COLO668 (cell line): ENCODE measurements around the gene ZNF407.

ENCODE experiments used
- DNase-seq: peaks from one replicate; lab custom pipeline; 2025; ENCODE audit not compliant: unreplicated experiment; lab: John Stamatoyannopoulos, UW

ZNF407 gene

DNA sequence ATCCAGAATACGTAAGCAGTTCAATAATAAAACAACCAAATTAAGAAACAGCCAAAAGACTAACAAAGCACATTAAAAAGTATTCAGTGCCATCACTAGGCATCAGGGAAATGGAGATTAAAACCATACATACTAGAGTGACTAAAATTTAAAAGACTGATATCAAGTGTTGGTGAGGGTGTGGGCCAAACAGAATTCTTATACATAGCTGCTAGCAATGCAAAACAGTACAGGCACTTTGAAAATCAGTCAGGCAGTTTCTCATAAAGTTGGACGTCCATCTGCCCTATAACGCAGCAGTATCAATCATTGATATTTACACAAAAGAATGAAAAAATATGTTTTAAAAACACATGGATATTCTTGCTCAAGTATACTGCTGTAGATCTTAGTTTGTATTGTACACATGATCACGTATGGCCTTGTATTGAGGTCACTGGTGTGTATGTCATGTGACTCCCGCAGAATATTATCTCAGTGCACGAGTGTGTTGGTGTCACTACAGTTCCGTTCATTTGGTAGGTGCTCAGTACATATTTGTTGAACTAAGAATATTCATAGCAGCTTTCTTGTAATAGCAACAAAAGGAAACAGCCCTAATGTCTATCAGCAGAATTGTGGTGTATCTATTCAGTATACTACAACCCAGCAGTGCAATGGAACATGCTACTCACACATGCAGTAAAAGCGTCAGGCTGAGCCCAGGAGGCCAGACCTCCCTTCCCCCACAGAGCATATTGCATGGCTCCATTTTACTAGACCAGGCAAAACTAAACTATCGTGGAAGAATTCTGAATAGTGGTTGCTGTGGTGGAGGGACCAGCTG, 28.6 kb downstream of the ZNF407 start:
- no peak for DNase-seq

DNA sequence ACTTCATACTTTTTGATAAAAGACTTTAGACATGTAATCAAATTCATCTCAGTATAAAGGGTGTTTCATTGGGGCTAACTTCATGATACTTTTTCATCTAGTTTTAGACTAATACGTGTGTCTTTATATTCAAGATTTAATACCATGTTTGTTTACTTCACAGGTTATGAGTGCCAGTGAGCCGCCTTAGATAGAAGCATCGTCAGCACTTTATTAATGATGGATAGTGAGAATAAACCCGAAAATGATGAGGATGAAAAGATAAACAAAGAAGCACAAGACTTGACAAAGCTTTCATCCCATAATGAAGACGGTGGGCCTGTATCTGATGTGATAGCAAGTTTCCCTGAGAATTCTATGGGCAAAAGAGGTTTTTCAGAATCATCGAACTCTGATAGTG, 33.1 kb downstream of the ZNF407 start:
- DNase-seq = no peak

- no peak for DNase-seq
Measured at GRCh38 chr18:74631212-74631611, 33.5 kb downstream of the ZNF407 start.

- DNase-seq = no peak
Measured at GRCh38 chr18:74631623-74632350, 34.1 kb downstream of the ZNF407 start.

DNA sequence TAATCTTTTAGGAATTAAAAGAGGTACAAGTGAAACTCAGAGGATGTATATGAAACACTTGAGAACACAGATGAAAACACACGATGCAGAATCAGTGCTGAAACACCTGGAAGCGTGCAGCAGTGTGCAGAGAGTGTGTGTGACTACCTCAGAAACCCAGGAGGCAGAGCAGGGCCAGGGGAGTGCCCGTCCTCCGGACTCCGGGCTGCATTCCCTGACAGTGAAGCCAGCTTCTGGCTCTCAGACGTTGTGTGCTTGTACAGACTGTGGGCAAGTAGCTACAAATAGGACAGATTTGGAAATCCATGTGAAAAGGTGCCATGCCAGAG, 34.6 kb downstream of the ZNF407 start:
- DNase-seq = no peak

DNA sequence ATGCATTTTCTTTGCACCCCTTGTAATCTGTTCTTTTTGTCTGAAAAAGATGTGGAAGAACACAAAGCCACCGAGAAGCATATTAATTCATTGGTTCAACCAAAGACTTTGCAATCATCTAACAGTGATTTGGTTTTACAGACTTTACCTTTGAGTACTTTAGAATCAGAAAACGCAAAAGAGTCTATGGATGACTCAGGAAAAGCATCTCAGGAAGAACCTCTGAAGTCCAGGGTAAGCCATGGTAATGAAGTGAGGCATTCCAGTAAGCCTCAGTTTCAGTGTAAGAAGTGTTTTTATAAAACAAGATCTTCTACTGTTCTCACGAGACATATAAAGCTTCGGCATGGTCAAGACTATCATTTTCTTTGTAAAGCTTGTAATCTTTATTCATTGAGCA, 35.2 kb downstream of the ZNF407 start:
- DNase-seq = no peak

DNA sequence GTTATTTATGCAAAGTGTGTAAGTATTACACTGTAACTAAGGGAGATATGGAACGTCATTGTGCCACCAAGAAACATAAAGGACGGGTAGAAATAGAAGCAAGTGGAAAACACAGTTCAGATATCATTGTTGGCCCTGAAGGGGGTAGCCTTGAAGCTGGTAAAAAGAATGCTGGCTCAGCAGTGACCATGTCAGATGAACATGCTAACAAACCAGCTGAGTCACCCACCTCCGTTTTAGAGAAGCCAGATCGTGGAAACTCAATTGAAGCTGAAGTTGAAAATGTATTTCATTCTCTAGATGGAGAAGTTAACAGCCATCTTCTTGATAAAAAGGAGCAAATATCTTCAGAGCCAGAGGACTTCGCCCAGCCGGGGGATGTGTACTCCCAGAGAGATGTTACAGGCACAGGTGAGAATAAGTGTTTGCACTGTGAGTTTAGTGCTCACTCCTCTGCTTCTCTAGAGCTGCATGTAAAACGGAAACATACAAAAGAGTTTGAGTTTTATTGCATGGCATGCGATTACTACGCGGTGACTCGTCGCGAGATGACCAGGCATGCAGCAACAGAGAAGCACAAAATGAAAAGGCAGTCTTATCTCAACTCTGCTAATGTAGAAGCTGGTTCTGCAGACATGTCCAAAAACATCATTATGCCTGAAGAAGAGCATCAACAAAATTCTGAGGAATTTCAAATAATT, 36.1 kb downstream of the ZNF407 start:
- DNase-seq = no peak

GRCh38 chr18:74635224-74635975, 37.7 kb downstream of the ZNF407 start:
- DNase-seq = no peak

DNA sequence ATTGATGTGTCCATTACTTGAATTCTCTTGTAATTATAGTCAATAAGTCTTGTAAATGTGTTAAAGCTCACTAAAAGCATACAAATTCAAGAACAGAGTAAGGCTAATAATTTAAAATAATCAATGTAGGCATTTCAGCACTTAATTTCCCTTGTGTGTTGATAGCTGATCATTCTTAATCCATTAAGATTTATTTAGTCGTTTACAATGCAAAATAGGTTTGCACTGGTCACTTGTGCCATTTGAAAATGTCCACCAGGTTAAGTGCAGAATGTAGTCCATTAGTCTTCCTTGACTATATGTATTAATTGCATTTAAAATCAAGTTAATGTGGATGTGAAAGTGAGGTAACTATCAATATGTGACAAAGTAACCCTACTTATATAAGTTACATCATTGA, 39.4 kb downstream of the ZNF407 start:
- DNase-seq = no peak

DNA sequence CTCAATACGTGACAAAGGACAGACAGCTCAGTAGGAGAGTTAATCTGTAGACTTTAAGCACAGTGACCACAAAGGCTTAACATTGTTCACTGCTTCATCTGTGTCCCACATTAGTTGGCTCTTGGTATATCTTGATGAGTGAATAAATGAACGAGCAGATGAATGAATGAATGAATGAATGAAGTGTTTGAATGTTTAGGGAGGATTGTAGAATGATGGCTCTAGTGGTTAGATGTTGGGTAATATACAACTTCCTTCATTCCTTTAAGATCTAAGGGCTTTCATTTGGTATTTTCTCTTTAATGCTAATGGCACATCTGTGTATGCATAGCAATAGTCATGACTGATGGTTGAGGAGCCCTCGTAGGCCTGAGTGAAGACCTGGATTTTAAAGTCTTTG, 40.5 kb downstream of the ZNF407 start:
- DNase-seq = no peak

DNA sequence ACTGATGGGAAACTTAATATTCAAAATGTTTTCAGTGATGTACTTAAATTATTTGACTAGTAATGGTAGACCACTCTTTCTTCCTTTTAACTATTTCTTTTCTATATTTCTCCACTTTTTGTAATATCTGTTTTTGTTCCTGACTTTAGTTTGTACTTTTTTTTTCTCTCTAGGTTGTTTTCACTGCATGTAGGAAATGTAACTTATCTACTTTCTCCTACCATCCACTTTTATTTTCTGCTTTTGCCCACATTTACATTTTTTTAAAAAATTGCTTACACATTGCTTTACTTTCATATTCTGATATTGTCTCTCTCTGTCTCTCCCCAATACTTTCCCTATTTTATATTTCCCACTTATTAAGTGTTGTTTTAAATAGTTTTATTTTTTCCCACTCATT, 47.0 kb downstream of the ZNF407 start:
- DNase-seq = no peak

DNA sequence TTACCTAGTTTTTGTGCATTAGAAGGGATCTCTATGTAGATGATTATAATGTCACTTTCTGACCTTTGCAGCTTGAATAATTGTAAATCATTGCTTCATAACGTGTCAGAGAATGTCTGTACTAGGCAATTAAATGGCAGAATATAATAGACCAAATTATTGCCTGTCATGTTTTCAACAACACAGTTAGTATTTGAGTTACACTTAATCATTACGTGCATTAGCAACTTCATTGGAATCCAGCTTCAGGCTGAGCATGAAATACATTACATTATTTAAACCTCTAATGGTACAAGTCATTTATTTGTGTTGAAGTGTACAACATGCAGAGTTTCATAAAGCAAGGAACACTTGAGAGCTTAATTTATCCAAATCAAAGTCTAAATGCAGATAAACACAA, 48.0 kb downstream of the ZNF407 start:
- DNase-seq = no peak

- no peak for DNase-seq
Measured at GRCh38 chr18:74651327-74652128, 53.9 kb downstream of the ZNF407 start.

- DNase-seq = no peak
Measured at GRCh38 chr18:74652392-74652988, 54.8 kb downstream of the ZNF407 start.

GRCh38 chr18:74654638-74655037, 57.0 kb downstream of the ZNF407 start:
- no peak for DNase-seq

DNA sequence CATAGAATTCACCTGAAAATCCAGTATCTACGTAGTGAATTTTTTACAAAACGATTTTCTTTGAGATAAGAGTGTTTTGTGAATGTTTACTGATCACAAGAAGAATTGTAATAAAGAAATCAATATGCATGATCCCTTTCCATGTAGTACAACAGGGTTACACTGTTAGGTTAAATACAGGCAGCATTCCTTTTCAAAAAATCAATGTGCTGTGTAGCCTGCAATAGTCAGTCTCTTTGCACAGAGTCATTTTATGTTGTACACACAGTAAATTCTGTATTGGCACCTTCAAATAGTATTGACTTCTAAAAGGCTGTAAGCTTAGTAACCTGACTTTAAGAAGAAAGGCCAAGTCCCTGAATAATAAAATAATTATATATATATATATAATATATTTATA, 63.3 kb downstream of the ZNF407 start:
- DNase-seq = no peak

DNA sequence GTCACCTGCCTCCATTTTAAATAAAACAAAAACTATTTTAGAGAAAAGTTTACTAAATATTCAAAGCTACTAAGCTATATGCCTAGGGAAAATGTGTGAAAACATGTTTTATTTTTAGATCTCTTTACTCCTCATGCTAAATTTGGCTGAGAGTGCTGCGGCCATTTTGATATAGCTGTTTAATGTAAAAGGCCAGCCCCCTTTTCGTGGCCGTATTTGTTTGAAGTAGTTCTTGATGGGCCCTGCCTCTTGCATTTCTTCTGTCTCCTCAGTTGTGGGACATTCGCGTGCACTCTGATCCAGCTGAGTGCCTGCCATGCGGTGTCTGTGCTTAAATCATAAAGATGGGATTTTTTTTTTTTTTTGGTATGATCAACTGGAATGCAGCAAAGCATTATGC, 64.0 kb downstream of the ZNF407 start:
- no peak for DNase-seq

DNA sequence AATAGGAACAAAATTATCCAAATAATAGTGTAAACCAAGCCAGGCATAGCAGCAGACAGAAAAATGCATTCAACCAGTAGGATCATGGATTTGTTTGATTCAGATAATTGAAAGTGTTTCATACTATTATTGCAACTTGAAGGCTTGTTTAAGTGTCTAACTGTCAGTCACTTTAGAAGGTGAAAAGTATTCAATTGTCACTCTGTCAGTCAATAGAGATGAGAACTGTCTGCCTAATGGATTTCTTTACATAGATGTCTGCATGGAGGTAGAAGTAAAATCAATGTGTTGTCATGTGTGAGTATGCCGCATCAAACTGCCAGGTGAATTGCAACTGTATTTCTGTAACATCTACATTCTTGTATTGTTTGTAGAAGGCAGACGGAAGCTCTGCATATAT, 65.0 kb downstream of the ZNF407 start:
- no peak for DNase-seq

DNA sequence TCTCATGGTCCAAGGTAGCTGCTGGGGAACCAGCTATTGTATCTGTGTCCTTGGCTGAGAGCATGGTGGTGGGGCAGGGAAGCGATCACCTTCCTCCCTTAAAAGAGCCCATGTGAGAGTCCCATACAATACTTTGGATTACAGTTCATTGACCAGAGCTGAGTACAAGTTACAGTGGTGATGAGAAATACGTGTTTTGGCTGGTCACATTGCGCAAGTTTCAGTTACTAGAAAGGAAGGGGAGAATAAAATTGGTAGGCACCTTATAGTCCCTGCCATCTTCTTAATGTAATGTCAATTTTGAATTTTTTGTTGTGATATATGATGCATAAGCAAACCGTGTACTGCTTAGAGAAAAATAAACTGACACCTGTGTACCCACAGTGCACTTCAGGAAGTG, 67.7 kb downstream of the ZNF407 start:
- no peak for DNase-seq

- DNase-seq = no peak
Measured at GRCh38 chr18:74665905-74666304, 68.2 kb downstream of the ZNF407 start.
